ENCODE data around the gene ALKBH6.

ALKBH6 gene

GRCh38 chr19:36009633-36010379 lies 4.2 kb downstream of the ALKBH6 start:
- TF ChIP-seq CTCF (IDR thresholded peaks at IDR 0.05; ENCODE audit: low read depth, low read length), result no peak
- no peak for DNase-seq (ENCODE audit: extremely low read depth, low read depth)

DNA sequence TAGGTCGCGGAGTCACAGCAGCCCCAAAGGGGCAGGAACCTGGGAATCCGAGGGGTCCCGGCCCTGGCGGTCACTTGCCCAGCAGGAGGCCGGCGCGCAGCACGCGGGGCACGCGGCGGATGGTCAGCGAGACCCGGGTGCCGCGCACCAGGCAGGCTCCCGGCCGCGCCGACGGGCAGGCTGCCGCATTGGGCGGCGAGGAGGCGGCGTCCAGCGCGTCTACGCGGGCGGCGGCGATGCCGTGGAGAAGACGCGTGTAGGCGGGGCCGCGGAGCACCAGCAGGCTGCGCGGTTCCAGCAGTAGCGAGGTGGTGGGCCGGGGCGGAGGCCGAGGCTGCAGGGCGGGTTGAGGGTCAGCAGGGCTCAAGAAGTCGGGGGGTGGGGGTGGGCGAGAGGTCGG lies 4.8 kb downstream of the ALKBH6 start:
- DNase-seq (ENCODE audit: extremely low read depth, low read depth), result no peak
- no peak for TF ChIP-seq CTCF (IDR thresholded peaks at IDR 0.05; ENCODE audit: low read depth, low read length)

DNA sequence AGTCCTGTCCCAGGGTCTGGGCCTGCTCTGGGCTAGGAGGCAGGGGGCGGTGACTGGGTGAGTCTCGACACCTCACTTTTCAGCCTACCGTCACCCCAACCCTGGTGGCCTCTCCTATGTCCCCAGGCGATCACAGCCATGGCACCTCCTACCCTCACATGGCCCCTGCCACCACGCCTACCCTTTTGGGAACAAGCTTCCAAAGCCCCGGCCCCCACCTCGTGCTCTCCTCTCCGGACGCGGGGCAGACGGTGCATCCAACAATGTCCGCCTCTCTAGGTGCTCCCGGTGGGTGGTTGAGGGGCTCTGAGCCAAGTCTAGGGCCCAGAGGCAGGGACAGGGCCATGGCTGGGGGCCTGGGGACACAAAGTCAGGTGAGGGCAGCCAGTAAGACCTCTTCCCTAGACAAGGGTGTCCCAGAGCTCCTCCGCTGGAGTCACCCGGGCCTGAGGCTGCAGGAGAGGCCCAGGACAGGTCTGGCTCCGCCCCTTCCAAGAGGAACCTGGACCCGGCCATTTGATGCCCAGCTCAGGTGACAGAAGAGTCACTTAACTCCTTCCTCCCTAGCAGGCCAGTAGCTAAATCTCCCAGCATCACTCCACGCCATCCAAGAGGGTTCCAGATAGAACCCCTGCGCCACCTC lies 5.6 kb downstream of the ALKBH6 start, which contains the start of gene SYNE4:
Gene SYNE4 (minus strand): TSS at position 478 of the 643 bp plus-strand sequence. CDS start 132 bp downstream, at position 346.
- TF ChIP-seq CTCF (IDR thresholded peaks at IDR 0.05; ENCODE audit: low read depth, low read length), result no peak
- DNase-seq (ENCODE audit: extremely low read depth, low read depth), result no peak

GRCh38 chr19:36006955-36007354 lies 7.1 kb downstream of the ALKBH6 start:
- TF ChIP-seq CTCF (IDR thresholded peaks at IDR 0.05; ENCODE audit: low read depth, low read length), result no peak
- DNase-seq (ENCODE audit: extremely low read depth, low read depth), result no peak

DNA sequence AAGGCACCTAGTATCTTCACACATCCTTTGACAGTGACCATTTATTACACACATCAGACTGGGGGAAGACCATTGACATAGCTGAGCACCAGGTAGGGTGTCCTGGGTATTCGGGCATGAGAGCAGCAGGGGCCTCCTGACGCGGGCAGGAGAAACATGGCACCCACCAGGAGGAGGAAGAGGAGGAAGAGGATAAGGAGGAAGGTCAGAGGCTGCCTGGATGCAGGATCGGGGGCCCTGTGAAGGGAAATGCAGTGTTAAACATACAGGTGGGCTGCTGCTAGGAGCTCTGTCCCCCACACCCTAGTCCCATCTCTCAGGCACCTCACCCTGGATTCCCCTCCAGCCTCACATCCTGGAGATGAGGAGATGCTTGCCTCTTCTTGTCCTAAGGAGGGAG lies 10.7 kb downstream of the ALKBH6 start:
- TF ChIP-seq CTCF (IDR thresholded peaks at IDR 0.05; ENCODE audit: low read depth, low read length), result no peak
- no peak for DNase-seq (ENCODE audit: extremely low read depth, low read depth)

GRCh38 chr19:36001605-36002004 lies 12.4 kb downstream of the ALKBH6 start:
- TF ChIP-seq CTCF (IDR thresholded peaks at IDR 0.05; ENCODE audit: low read depth, low read length), result no peak
- no peak for DNase-seq (ENCODE audit: extremely low read depth, low read depth)

- no peak for DNase-seq (ENCODE audit: extremely low read depth, low read depth)
- no peak for TF ChIP-seq CTCF (IDR thresholded peaks at IDR 0.05; ENCODE audit: low read depth, low read length)
Measured at GRCh38 chr19:35996777-35997176, 17.2 kb downstream of the ALKBH6 start.
